Measurements from ENCODE around the gene CLK2.
"Not testable (repeated sequence)": the region's sequence is repeated elsewhere in the genome, so short reads cannot be mapped to it uniquely, and the experiment has no call there.

CLK2 gene

GRCh38 chr1:155247667-155248553, 25.4 kb downstream of the CLK2 start:
- peaks cover 11% of the 10 kb centered on the region for H3K36me3 ChIP-seq (ENCODE audit: control insufficient read depth, insufficient read depth, low read length)
- H3K4me1 ChIP-seq (ENCODE audit: control insufficient read depth, insufficient read depth, low read length) = no peaks in the 10 kb centered on the region
- no peaks in the 10 kb centered on the region for H3K9me3 ChIP-seq (ENCODE audit: control insufficient read depth, insufficient read depth, low read length)
- no peak overlapping the region for H3K4me3 ChIP-seq (ENCODE audit: low read depth, low read length)
- H3K27me3 ChIP-seq (ENCODE audit: control insufficient read depth, insufficient read depth, low read length) = peaks cover 24% of the 10 kb centered on the region
- H3K9ac ChIP-seq (ENCODE audit: low read depth, low read length) = no peak overlapping the region

GRCh38 chr1:155246796-155247195, 26.5 kb downstream of the CLK2 start:
- not testable (repeated sequence) for H3K4me3 ChIP-seq (ENCODE audit: low read depth, low read length); H3K9ac ChIP-seq (ENCODE audit: low read depth, low read length); H3K4me1 ChIP-seq (ENCODE audit: control insufficient read depth, insufficient read depth, low read length); H3K9me3 ChIP-seq (ENCODE audit: control insufficient read depth, insufficient read depth, low read length)
- H3K27me3 ChIP-seq (ENCODE audit: control insufficient read depth, insufficient read depth, low read length) = peaks cover 26% of the 10 kb centered on the region
- H3K36me3 ChIP-seq (ENCODE audit: control insufficient read depth, insufficient read depth, low read length) = peaks cover 11% of the 10 kb centered on the region

DNA sequence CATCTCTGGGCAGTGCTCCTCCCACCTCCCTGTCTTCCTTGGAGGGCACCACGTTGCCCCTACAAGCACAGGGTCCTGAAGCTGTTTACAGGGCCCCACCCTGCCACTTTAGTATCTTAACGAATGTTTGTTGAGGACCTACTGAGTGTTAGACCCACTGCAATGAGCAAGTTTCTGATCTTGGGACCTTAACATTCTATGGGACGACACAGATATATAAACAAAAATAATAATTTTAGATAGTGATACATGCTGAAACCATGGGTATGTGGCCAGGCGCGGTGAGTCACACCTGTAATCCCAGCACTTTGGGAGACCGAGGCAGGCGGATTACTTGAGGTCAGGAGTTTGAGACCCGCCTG, 28.2 kb downstream of the CLK2 start:
- H3K9ac ChIP-seq (ENCODE audit: low read depth, low read length) = peak overlapping the region; percentile 37
- H3K9me3 ChIP-seq (ENCODE audit: control insufficient read depth, insufficient read depth, low read length) = no peaks in the 10 kb centered on the region
- peak overlapping the region; percentile 68 for H3K4me3 ChIP-seq (ENCODE audit: low read depth, low read length)
- H3K36me3 ChIP-seq (ENCODE audit: control insufficient read depth, insufficient read depth, low read length) = peaks cover 11% of the 10 kb centered on the region
- H3K27me3 ChIP-seq (ENCODE audit: control insufficient read depth, insufficient read depth, low read length) = peaks cover 26% of the 10 kb centered on the region
- H3K4me1 ChIP-seq (ENCODE audit: control insufficient read depth, insufficient read depth, low read length) = no peaks in the 10 kb centered on the region

DNA sequence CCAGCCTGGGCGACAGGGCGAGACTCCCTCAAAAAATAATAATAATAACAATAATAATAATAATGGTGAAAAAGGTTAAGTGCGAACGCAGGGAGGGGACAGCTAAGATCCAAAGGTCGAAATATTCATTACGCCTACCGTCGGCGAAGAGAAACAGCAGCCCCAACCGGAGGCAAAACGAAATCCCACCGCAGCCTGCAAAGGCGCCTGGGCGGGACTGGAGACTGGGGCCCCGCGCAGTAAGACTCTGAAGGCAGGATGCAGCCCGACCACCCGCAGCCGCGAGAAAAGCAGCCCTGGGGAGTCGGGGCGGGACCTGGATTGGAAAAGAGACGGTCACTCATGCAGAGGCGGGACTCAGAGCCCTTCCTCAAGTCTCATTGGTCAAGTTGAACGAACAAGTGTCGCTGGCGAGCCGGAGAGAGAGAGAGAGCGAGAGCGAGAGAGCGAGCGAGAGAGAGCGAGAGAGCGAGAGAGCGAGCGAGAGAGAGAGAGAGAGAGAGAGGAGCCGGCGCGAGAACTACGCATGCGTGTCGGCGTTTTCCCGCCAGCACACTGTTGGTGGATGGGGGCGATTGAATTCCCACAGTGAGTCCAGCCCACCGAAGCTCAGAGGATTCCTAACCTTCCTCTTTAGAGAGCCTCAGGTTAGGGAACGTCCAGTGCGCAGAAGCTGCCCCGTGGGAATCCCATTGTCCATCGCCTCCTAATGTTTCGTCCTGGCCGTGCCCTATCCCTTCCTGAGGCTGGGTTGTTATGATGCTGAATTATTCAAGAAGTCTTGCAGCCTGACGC, 28.7 kb downstream of the CLK2 start:
- Histone ChIP-seq H3K36me3 (ENCODE audit: control insufficient read depth, insufficient read depth, low read length) (peaks cover 11% of the 10 kb centered on the region), H3K4me3 (ENCODE audit: low read depth, low read length) (peak overlapping the region; percentile 68), H3K9ac (ENCODE audit: low read depth, low read length) (peak overlapping the region; percentile 73), H3K27me3 (ENCODE audit: control insufficient read depth, insufficient read depth, low read length) (peaks cover 26% of the 10 kb centered on the region), H3K4me1 (ENCODE audit: control insufficient read depth, insufficient read depth, low read length) (no peaks in the 10 kb centered on the region), H3K9me3 (ENCODE audit: control insufficient read depth, insufficient read depth, low read length) (no peaks in the 10 kb centered on the region)

DNA sequence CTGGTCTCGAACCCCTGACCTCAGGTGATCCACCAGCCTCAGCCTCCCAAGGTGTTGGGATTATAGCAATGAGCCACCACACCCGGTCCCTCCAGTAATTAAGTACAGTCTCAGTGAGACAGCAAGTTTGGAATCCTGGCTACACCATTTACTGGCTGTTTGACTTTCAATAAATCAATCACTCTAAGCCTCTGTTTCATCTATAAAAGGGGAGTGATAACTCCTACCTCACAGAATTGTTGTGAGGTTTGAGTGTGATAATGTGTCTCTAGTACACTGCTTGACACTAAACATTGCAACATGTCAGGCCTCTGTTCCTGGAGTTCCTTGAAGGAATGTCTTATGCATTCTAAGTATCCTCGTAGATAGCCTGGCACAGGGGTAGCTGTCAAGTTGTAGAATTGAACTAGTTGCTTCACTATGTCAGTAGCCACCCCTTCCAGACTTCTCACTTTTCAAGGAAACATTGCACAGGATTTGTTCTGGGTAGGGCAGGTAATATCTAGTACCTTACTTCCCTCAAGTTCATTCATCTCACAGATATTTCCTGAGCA, 30.4 kb downstream of the CLK2 start:
- Histone ChIP-seq H3K36me3 (ENCODE audit: control insufficient read depth, insufficient read depth, low read length) (peaks cover 5% of the 10 kb centered on the region), H3K9ac (ENCODE audit: low read depth, low read length) (no peak overlapping the region), H3K4me3 (ENCODE audit: low read depth, low read length) (peak overlapping the region; percentile 53), H3K27me3 (ENCODE audit: control insufficient read depth, insufficient read depth, low read length) (peaks cover 26% of the 10 kb centered on the region), H3K4me1 (ENCODE audit: control insufficient read depth, insufficient read depth, low read length) (no peaks in the 10 kb centered on the region), H3K9me3 (ENCODE audit: control insufficient read depth, insufficient read depth, low read length) (no peaks in the 10 kb centered on the region)

DNA sequence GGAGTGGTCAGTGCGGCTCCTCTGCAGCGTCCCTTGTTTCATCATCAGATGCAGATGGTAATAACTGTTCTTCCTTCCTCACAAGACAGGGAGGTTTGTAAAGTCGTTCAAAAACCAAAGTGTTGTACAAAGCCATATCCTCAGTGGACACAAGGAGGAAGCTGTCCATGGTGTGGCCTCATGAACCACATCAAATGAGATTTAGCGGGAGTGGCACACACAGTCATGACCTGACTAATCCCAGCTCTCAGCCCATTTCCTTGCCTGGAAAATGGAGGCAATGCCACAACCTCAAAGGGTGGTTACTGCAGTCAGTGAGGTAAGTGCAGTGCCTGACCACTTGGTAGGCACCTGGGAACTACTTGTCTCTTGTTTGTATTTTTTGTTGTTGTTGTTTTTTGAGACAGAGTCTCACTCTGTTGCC, 31.5 kb downstream of the CLK2 start:
- H3K9ac ChIP-seq (ENCODE audit: low read depth, low read length) = no peak overlapping the region
- H3K4me1 ChIP-seq (ENCODE audit: control insufficient read depth, insufficient read depth, low read length) = no peaks in the 10 kb centered on the region
- H3K4me3 ChIP-seq (ENCODE audit: low read depth, low read length) = no peak overlapping the region
- no peaks in the 10 kb centered on the region for H3K9me3 ChIP-seq (ENCODE audit: control insufficient read depth, insufficient read depth, low read length)
- H3K27me3 ChIP-seq (ENCODE audit: control insufficient read depth, insufficient read depth, low read length) = peaks cover 24% of the 10 kb centered on the region
- peaks cover 3% of the 10 kb centered on the region for H3K36me3 ChIP-seq (ENCODE audit: control insufficient read depth, insufficient read depth, low read length)

DNA sequence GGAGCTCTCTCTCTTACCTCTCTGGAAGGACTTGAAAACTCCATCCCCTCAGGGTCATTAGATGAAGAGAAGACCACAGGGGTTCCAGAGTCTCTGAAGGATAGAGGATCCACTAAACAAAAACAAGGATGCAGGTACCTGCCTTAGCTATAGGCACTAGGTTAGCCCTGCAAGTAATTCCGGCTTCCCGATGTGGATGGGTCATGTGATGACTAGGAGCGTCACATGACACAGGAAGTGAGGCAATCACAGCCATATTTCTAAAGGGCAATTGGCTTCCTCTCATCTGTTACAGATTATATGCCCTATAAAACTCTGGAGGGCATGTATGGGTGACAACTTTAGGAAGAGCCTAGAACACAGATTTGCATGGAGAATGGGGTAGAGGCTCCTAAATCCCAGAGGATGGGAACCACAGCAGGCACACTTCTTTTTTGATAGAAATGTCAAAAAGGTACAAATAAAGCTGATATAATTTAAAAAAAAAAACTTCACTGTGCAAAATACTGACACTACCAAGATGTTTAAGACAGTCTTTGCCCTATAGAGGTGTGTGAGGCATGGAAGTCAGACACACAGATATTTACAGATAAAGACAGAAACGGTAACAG, 32.1 kb downstream of the CLK2 start:
- peaks cover 3% of the 10 kb centered on the region for H3K36me3 ChIP-seq (ENCODE audit: control insufficient read depth, insufficient read depth, low read length)
- H3K27me3 ChIP-seq (ENCODE audit: control insufficient read depth, insufficient read depth, low read length) = peaks cover 19% of the 10 kb centered on the region
- no peaks in the 10 kb centered on the region for H3K4me1 ChIP-seq (ENCODE audit: control insufficient read depth, insufficient read depth, low read length)
- H3K4me3 ChIP-seq (ENCODE audit: low read depth, low read length) = peak overlapping the region; percentile 50
- no peak overlapping the region for H3K9ac ChIP-seq (ENCODE audit: low read depth, low read length)
- H3K9me3 ChIP-seq (ENCODE audit: control insufficient read depth, insufficient read depth, low read length) = no peaks in the 10 kb centered on the region

DNA sequence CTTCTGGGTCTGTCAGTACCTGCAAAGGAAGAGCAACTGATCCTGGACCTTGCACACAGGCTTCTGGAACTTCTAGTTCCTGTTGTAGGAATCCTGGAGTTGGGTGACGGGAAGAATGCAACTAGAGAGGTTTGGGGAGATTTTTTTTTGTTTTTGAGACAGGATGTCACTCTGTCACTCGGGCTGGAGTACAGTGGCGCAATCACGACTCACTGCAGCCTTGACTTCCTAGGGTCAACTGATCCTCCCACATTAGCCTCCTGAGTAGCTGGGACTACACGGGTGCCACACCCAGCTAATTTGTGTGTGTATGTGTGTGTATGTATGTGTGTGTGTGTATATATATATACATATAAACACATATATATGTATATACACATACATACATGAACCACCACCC, 36.9 kb downstream of the CLK2 start:
- Histone ChIP-seq H3K4me3 (ENCODE audit: low read depth, low read length) (no peak overlapping the region), H3K9me3 (ENCODE audit: control insufficient read depth, insufficient read depth, low read length) (no peaks in the 10 kb centered on the region), H3K36me3 (ENCODE audit: control insufficient read depth, insufficient read depth, low read length) (peaks cover 3% of the 10 kb centered on the region), H3K9ac (ENCODE audit: low read depth, low read length) (no peak overlapping the region), H3K27me3 (ENCODE audit: control insufficient read depth, insufficient read depth, low read length) (no peaks in the 10 kb centered on the region), H3K4me1 (ENCODE audit: control insufficient read depth, insufficient read depth, low read length) (no peaks in the 10 kb centered on the region)

DNA sequence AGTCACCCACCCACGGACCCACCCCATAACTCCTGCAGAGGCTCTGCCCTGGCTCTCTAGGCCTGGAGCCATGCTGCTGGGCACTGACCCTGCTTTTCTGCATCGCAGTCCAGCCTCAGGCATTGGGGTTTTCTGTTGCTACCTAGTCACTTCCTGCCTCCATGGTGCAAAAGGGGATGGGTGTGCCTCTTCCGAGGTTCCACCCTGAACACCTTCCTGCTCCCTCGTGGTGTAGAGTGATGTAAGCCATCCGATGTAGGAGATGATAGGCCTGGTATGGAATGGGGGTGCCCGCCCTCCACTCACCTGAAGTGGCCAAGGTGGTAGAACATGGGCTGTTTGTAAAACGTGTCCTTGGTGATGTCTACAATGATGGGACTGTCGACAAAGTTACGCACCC, 37.9 kb downstream of the CLK2 start:
- not testable (repeated sequence) for H3K27me3 ChIP-seq (ENCODE audit: control insufficient read depth, insufficient read depth, low read length); H3K4me3 ChIP-seq (ENCODE audit: low read depth, low read length); H3K9me3 ChIP-seq (ENCODE audit: control insufficient read depth, insufficient read depth, low read length); H3K36me3 ChIP-seq (ENCODE audit: control insufficient read depth, insufficient read depth, low read length); H3K4me1 ChIP-seq (ENCODE audit: control insufficient read depth, insufficient read depth, low read length); H3K9ac ChIP-seq (ENCODE audit: low read depth, low read length)

DNA sequence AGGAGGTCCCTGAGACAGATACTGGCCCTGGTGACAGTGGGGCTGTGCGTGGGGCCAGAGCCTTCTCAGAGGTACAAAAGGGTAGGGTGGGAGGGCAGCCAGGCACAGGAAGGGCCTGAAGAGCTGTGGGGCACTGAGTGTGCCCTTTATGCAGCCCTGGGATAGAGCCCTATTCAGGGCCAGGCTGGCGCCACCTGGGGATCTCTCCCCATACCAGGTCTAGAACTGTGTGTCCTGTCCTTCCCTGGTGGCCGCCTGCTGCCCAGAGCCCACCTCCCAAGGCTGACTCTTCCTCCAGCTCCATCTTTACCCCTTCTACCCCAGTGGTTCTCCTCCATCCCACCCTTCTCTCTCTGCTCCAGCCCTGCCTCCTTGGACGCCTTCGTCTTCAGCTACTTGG, 39.8 kb downstream of the CLK2 start:
- H3K4me3 ChIP-seq (ENCODE audit: low read depth, low read length); H3K9me3 ChIP-seq (ENCODE audit: control insufficient read depth, insufficient read depth, low read length); H3K27me3 ChIP-seq (ENCODE audit: control insufficient read depth, insufficient read depth, low read length); H3K36me3 ChIP-seq (ENCODE audit: control insufficient read depth, insufficient read depth, low read length); H3K9ac ChIP-seq (ENCODE audit: low read depth, low read length); H3K4me1 ChIP-seq (ENCODE audit: control insufficient read depth, insufficient read depth, low read length): not testable (repeated sequence)

DNA sequence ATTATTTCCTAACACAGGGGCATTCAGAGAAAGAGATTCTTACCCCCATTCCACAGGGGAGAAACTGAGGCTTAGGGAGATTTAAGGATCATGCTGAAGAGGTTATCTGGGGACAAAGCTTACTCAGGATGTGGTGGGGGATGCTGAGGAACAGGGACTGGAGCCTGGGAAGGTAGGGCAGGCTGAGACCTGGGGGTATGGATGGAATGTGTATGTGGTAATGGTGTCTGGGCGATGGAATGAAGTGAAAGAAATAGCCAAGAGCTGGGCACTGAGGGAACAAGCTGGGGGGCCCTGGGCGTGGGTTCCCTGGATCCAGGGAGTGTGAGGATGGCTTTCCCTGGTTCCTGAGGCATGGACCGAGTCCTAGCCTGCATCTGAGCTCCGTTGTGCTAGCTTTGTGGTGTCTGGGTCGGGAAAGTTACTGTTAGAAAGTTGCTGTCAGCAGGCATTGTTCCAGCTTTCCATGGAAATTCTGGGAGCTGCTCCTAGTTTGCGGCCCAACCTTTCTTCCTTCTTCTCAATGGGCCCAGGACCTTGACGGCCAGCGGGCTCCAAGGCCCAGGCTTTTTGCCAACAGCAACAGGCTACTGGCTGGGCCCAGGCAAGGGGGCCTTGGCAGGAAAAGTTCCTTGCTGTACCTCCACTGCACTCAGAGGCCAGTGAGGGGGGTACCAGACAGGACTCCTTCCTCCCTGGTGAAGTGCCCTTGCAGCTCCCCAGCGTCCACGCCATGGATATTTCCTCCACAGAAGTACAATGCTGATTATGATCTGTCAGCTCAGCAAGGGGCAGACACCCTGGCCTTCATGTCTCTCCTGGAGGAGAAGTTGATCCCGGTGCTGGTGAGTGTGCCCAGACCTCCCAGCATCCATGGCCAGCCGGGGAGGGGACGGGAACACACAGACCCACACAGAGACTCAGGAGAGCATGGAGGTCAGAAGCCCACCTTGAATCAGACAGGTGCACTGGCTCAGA, 41.0 kb downstream of the CLK2 start:
- H3K4me3 ChIP-seq (ENCODE audit: low read depth, low read length); H3K27me3 ChIP-seq (ENCODE audit: control insufficient read depth, insufficient read depth, low read length); H3K9ac ChIP-seq (ENCODE audit: low read depth, low read length); H3K36me3 ChIP-seq (ENCODE audit: control insufficient read depth, insufficient read depth, low read length); H3K9me3 ChIP-seq (ENCODE audit: control insufficient read depth, insufficient read depth, low read length); H3K4me1 ChIP-seq (ENCODE audit: control insufficient read depth, insufficient read depth, low read length): not testable (repeated sequence)

Data from iPS-15b (cell line).